Prostate gland (tissue), 2 donors: Measurements from ENCODE around the gene LAMA2.

Experiments
- CTCF ChIP-seq, 4 experiments: fragments of 200-600 bp in 2 of 4; fragments of 450-650 bp in 2 of 4; sonication (generic) in 2 of 4; IDR thresholded peaks; 1 replicate in 3 of 4; 2 replicates in 1 of 4; pipeline ENCODE4 v1.5.1; 2016 to 2019; ENCODE audit warnings: antibody characterized with exemption in 4 of 4, mild to moderate bottlenecking in 2 of 4, moderate library complexity in 2 of 4
- POLR2A ChIP-seq: fragments of 450-650 bp; IDR thresholded peaks from one replicate; pipeline ENCODE4 v1.6.1; 2016; ENCODE audit warnings: antibody characterized with exemption, mild to moderate bottlenecking
- POLR2AphosphoS5 ChIP-seq: sonication (generic); formaldehyde crosslinking; IDR thresholded peaks from one replicate; pipeline ENCODE4 v1.6.1; 2017; ENCODE audit warnings: antibody characterized with exemption

- TF ChIP-seq CTCF (IDR thresholded peaks at IDR 0.05) (no peak), POLR2AphosphoS5 (no peak), POLR2A (no peak)
Observed at GRCh38 chr6:129565366-129565765, 682.4 kb downstream of the LAMA2 start.
